GM23248 (cell line): Measurements from ENCODE around the gene MPC1.

Experiments
- EZH2 ChIP-seq: fragments of 200-600 bp; sonication (generic); IDR thresholded peaks from 2 replicates; pipeline ENCODE4 v1.6.1; 2018; ENCODE audit warnings: antibody characterized with exemption, mild to moderate bottlenecking; ENCODE audit not compliant: insufficient read depth, poor library complexity, severe bottlenecking
- EZH2phosphoT487 ChIP-seq: fragments of 200-600 bp; sonication (generic); IDR thresholded peaks from 2 replicates; pipeline ENCODE4 v1.6.1; 2018; ENCODE audit warnings: antibody characterized with exemption, moderate library complexity, mild to moderate bottlenecking, low read depth; ENCODE audit not compliant: insufficient read depth

DNA sequence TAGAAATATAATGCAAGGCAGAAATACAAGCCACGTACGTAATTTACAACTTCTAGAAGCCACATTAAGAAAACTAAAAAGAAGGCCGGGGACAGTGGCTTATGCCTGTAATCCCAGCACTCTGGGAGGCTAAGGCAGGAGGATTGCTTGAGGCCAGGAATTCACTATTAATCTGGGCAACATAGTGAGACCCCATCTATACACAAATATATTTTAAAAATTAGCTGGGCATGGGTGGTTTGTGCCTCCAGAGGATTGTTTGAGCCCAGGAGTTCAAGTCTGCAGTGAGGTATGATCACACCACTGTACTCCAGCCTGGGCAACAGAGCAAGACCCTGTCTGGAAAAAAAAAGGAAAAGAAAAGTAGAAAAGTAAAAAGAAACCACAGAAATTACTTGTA lies 12.3 kb downstream of the MPC1 start:
- TF ChIP-seq EZH2 (no peak), EZH2phosphoT487 (no peak)
